DLD1 (cell line): ENCODE measurements around the gene MYLK.

Source experiments
- in situ Hi-C: cut with HindIII; loops from 2 replicates; pipeline ENCODE4 v1.10.0; 2017; ENCODE audit warnings: low sequenced_read_pairs

MYLK gene

GRCh38 chr3:123832692-123833397 lies 51.3 kb downstream of the MYLK start:
- in situ Hi-C loops, result no loop called here

GRCh38 chr3:123831420-123831819 lies 52.7 kb downstream of the MYLK start:
- in situ Hi-C loops, result no loop called here

- in situ Hi-C loops, result no loop called here
These were observed 62.2 kb downstream of the MYLK start for GRCh38 chr3:123821920-123822319.

GRCh38 chr3:123819949-123820348 lies 64.2 kb downstream of the MYLK start:
- in situ Hi-C loops, result loop anchor here (5.0 kb wide), 1 partner anchor 83 kb away; no protein-coding TSS in a partner anchor

GRCh38 chr3:123818921-123819429 lies 65.2 kb downstream of the MYLK start:
- in situ Hi-C loops, result loop anchor here (5.0 kb wide), 1 partner anchor 82 kb away; no protein-coding TSS in a partner anchor

GRCh38 chr3:123818324-123818920 lies 65.7 kb downstream of the MYLK start:
- in situ Hi-C loops, result loop anchor here (5.0 kb wide), 1 partner anchor 81 kb away; no protein-coding TSS in a partner anchor

GRCh38 chr3:123817413-123817812 lies 66.7 kb downstream of the MYLK start:
- in situ Hi-C loops, result loop anchor here (5.0 kb wide), 1 partner anchor 80 kb away; no protein-coding TSS in a partner anchor

GRCh38 chr3:123816673-123817207 lies 67.4 kb downstream of the MYLK start:
- in situ Hi-C loops, result loop anchor here (5.0 kb wide), 1 partner anchor 79 kb away; no protein-coding TSS in a partner anchor

GRCh38 chr3:123815981-123816380 lies 68.2 kb downstream of the MYLK start:
- in situ Hi-C loops, result loop anchor here (5.0 kb wide), 1 partner anchor 79 kb away; no protein-coding TSS in a partner anchor

GRCh38 chr3:123813876-123814275 lies 70.3 kb downstream of the MYLK start:
- in situ Hi-C loops, result no loop called here

GRCh38 chr3:123809597-123809996 lies 74.5 kb downstream of the MYLK start:
- in situ Hi-C loops, result no loop called here

GRCh38 chr3:123808812-123809211 lies 75.3 kb downstream of the MYLK start:
- in situ Hi-C loops, result no loop called here

- in situ Hi-C loops, result no loop called here
These were observed 76.3 kb downstream of the MYLK start for GRCh38 chr3:123807820-123808219.

GRCh38 chr3:123805504-123805903 lies 78.6 kb downstream of the MYLK start:
- in situ Hi-C loops, result no loop called here

- in situ Hi-C loops, result no loop called here
These were observed 79.0 kb downstream of the MYLK start for GRCh38 chr3:123805101-123805500.

GRCh38 chr3:123804676-123805075 lies 79.5 kb downstream of the MYLK start:
- in situ Hi-C loops, result no loop called here

- in situ Hi-C loops, result no loop called here
These were observed 80.6 kb downstream of the MYLK start for GRCh38 chr3:123803521-123803920.

- in situ Hi-C loops, result no loop called here
These were observed 82.0 kb downstream of the MYLK start for GRCh38 chr3:123802007-123802625.

GRCh38 chr3:123801474-123801873 lies 82.7 kb downstream of the MYLK start:
- in situ Hi-C loops, result no loop called here

- in situ Hi-C loops, result no loop called here
These were observed 83.8 kb downstream of the MYLK start for GRCh38 chr3:123800362-123800682.

GRCh38 chr3:123799544-123800361 lies 84.4 kb downstream of the MYLK start:
- in situ Hi-C loops, result no loop called here
